ENCODE results near the gene PRKCA. TPM values are rescaled to one million over a fixed set of nuclear protein-coding genes. Genes with fewer than 3 reads are reported as not detected.
A peak's percentile ranks its signal among the peaks of the same experiment; 100 is the strongest.

PRKCA gene
- total RNA-seq, 2 experiments from 2014 or later = 78.4 to 79.7 TPM

- H3K9me3 Mint-ChIP-seq = no peaks in the 10 kb centered on the region
- CTCF ChIA-PET = interaction anchor here (0.6 kb wide), 1 partner anchor 18 kb away, joined by 3 read pairs; no protein-coding TSS in a partner anchor
- no peaks in the 10 kb centered on the region for H3K27me3 Mint-ChIP-seq (ENCODE audit: low read depth)
- no peak overlapping the region for H3K27ac Mint-ChIP-seq
- H3K36me3 Mint-ChIP-seq (ENCODE audit: low read depth) = peaks cover 49% of the 10 kb centered on the region
- H3K4me1 Mint-ChIP-seq (ENCODE audit: low read depth) = peaks cover 12% of the 10 kb centered on the region
- no peak overlapping the region for H3K4me3 Mint-ChIP-seq
- no peak for DNase-seq
- intact Hi-C loops (cut with micrococcal nuclease) = no loop called here
These were observed 491.4 kb downstream of the PRKCA start for GRCh38 chr17:66793814-66794213.

DNA sequence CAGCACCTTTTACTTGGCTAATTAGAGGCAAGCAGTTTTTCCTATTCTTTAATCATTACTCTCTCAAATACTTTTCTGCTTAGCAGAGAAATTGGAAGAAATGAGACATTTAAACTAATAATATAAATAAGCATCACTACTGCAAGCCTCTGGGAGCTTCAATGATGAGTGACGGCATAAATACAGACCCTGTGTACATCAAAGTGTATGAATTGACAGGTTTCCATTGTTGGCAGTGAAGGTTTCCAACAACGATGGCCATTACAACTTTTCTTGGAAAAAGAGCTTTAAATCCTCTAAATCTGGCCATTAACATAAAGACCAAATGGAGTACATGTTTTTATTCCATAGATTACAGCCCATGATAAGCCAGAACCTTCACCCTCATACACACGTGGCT is 493.1 kb downstream of the PRKCA start:
- no peak overlapping the region for H3K27ac Mint-ChIP-seq
- CTCF ChIA-PET = no interaction called here
- H3K4me3 Mint-ChIP-seq = no peak overlapping the region
- no peaks in the 10 kb centered on the region for H3K9me3 Mint-ChIP-seq
- intact Hi-C loops (cut with micrococcal nuclease) = no loop called here
- peaks cover 47% of the 10 kb centered on the region for H3K36me3 Mint-ChIP-seq (ENCODE audit: low read depth)
- no peak for DNase-seq
- H3K27me3 Mint-ChIP-seq (ENCODE audit: low read depth) = no peaks in the 10 kb centered on the region
- peaks cover 8% of the 10 kb centered on the region for H3K4me1 Mint-ChIP-seq (ENCODE audit: low read depth)

DNA sequence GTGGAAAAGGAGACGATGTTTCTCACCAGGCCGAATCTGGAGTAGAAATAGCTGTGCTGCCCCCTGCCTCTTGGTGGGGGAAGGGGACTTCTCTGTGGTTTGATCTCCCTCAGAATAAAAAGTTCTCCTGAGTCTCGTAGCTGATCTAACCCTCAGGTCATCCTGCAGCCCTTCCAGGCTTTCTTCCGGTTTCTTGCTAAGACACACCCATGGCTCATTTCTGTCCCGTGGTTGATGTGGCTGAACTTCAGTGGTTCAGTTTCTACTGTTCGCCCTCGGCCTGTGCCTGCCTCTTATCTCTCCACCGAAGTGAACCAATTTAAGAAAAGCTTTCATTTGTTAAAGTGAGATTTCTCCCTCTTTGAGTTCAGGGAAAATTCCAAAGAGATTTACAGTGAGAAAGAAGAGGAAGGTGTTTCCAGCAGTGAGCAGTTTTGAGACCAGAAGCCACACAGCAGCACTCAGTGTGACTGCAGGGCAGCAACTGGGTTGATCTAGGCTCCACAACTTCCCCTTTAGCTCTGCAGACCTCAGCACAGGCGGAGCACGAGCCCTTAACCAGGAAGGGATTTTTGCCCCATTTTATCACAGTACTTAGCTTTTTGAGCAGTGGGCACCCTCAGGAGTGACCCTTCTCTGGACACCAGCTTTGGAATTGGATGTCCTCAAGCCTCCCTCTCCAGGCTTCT is 497.6 kb downstream of the PRKCA start:
- no peaks in the 10 kb centered on the region for H3K27me3 Mint-ChIP-seq (ENCODE audit: low read depth)
- CTCF ChIA-PET = no interaction called here
- no peak for DNase-seq
- no peak overlapping the region for H3K4me3 Mint-ChIP-seq
- intact Hi-C loops (cut with micrococcal nuclease) = no loop called here
- H3K36me3 Mint-ChIP-seq (ENCODE audit: low read depth) = peaks cover 34% of the 10 kb centered on the region
- H3K27ac Mint-ChIP-seq = no peak overlapping the region
- no peaks in the 10 kb centered on the region for H3K9me3 Mint-ChIP-seq
- peaks cover 8% of the 10 kb centered on the region for H3K4me1 Mint-ChIP-seq (ENCODE audit: low read depth)

DNA sequence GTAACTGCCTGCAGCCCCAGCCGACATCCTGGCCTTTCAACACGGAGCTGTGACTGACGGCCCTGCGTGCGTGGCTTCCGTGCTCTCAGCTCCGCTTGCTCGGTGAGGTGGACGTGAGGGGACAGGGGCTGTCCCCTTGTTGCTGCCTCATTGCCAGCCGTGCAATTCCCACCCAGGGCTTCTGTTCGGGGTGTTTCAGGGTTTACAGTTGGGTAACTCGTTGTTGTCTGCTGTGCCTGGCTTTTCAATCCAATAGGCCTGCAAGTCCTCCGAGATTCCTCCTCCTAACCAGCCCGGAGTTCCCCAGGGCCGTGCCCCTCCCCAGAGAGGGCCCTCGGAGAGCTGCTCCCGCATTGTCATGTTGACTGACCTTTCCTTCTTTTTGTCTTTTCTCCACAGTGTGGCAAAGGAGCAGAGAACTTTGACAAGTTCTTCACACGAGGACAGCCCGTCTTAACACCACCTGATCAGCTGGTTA is 501.1 kb downstream of the PRKCA start:
- no peak for DNase-seq
- intact Hi-C loops (cut with micrococcal nuclease) = no loop called here
- no peak overlapping the region for H3K4me3 Mint-ChIP-seq
- peaks cover 35% of the 10 kb centered on the region for H3K4me1 Mint-ChIP-seq (ENCODE audit: low read depth)
- H3K27ac Mint-ChIP-seq = no peak overlapping the region
- no peaks in the 10 kb centered on the region for H3K9me3 Mint-ChIP-seq
- peaks cover 24% of the 10 kb centered on the region for H3K36me3 Mint-ChIP-seq (ENCODE audit: low read depth)
- CTCF ChIA-PET = no interaction called here
- H3K27me3 Mint-ChIP-seq (ENCODE audit: low read depth) = no peaks in the 10 kb centered on the region

- H3K36me3 Mint-ChIP-seq (ENCODE audit: low read depth) = peaks cover 21% of the 10 kb centered on the region
- H3K27me3 Mint-ChIP-seq (ENCODE audit: low read depth) = no peaks in the 10 kb centered on the region
- CTCF ChIA-PET = no interaction called here
- intact Hi-C loops (cut with micrococcal nuclease) = no loop called here
- peaks cover 36% of the 10 kb centered on the region for H3K4me1 Mint-ChIP-seq (ENCODE audit: low read depth)
- DNase-seq = peak; percentile 12
- no peaks in the 10 kb centered on the region for H3K9me3 Mint-ChIP-seq
- no peak overlapping the region for H3K4me3 Mint-ChIP-seq
- H3K27ac Mint-ChIP-seq = no peak overlapping the region
These were observed 503.2 kb downstream of the PRKCA start for GRCh38 chr17:66805567-66805966.

- no peak for DNase-seq
- intact Hi-C loops (cut with micrococcal nuclease) = no loop called here
- Mint-ChIP-seq H3K4me3 (no peak overlapping the region), H3K9me3 (no peaks in the 10 kb centered on the region), H3K27me3 (ENCODE audit: low read depth) (no peaks in the 10 kb centered on the region), H3K4me1 (ENCODE audit: low read depth) (peaks cover 36% of the 10 kb centered on the region), H3K27ac (no peak overlapping the region), H3K36me3 (ENCODE audit: low read depth) (peaks cover 19% of the 10 kb centered on the region)
- CTCF ChIA-PET = no interaction called here
These were observed 504.8 kb downstream of the PRKCA start for GRCh38 chr17:66807182-66807581.

GRCh38 chr17:66809408-66809807 is 507.0 kb downstream of the PRKCA start:
- H3K4me3 Mint-ChIP-seq = no peak overlapping the region
- H3K27ac Mint-ChIP-seq = no peak overlapping the region
- CTCF ChIA-PET = no interaction called here

DNA sequence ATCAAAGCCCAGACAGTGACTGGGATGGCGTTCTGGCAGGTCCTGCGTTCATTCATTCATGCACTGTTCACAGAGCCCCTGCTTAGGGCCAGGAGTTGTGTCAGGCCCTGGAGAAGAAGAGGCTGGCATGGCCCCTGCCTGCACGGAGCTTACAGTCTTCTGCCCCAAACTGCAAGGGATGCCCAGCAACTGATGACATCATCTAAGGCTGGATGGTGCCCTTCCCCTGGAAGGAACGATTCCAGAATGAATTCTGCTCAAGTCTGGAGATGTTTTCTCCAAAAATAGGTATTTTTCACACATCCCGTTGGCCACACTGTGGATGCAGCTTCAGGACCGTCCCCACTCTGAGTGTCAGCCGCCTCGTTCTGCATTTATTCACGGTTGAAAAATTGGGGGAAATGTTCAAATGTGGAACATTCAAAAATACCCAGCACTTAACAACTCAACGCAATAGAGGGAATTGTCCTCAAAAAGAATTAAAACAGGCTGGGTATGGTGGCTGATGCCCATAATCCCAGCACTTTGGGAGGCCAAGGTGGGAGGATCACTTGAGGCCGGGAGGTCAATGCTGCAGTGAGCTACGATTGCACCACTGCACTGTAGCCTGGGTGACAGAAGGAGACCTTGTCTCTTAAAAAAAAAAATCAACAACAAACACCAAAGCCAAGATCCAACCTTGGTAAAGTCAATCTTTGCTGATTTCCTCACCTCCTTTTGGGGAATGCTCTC is 508.7 kb downstream of the PRKCA start:
- no peak for DNase-seq
- intact Hi-C loops (cut with micrococcal nuclease) = no loop called here
- Mint-ChIP-seq H3K27ac (no peak overlapping the region), H3K36me3 (ENCODE audit: low read depth) (peaks cover 9% of the 10 kb centered on the region), H3K4me1 (ENCODE audit: low read depth) (peaks cover 21% of the 10 kb centered on the region), H3K4me3 (no peak overlapping the region), H3K27me3 (ENCODE audit: low read depth) (no peaks in the 10 kb centered on the region), H3K9me3 (no peaks in the 10 kb centered on the region)
- CTCF ChIA-PET = interaction anchor here (0.6 kb wide), 1 partner anchor 85 kb away, joined by 3 read pairs; no protein-coding TSS in a partner anchor

More at GRCh38 chr17:66809408-66809807, 507.0 kb downstream of the PRKCA start:
- intact Hi-C loops (cut with micrococcal nuclease) = no loop called here
- Mint-ChIP-seq H3K4me1 (ENCODE audit: low read depth) (peaks cover 33% of the 10 kb centered on the region), H3K9me3 (no peaks in the 10 kb centered on the region), H3K36me3 (ENCODE audit: low read depth) (peaks cover 14% of the 10 kb centered on the region), H3K27me3 (ENCODE audit: low read depth) (no peaks in the 10 kb centered on the region)
- no peak for DNase-seq

GRCh38 chr17:66811683-66812054 is 509.3 kb downstream of the PRKCA start:
- no peaks in the 10 kb centered on the region for H3K27me3 Mint-ChIP-seq (ENCODE audit: low read depth)
- no peak overlapping the region for H3K4me3 Mint-ChIP-seq
- no peak overlapping the region for H3K27ac Mint-ChIP-seq
- peaks cover 18% of the 10 kb centered on the region for H3K4me1 Mint-ChIP-seq (ENCODE audit: low read depth)
- CTCF ChIA-PET = no interaction called here
- no peaks in the 10 kb centered on the region for H3K9me3 Mint-ChIP-seq
- DNase-seq = no peak
- H3K36me3 Mint-ChIP-seq (ENCODE audit: low read depth) = peaks cover 9% of the 10 kb centered on the region
- intact Hi-C loops (cut with micrococcal nuclease) = no loop called here

DNA sequence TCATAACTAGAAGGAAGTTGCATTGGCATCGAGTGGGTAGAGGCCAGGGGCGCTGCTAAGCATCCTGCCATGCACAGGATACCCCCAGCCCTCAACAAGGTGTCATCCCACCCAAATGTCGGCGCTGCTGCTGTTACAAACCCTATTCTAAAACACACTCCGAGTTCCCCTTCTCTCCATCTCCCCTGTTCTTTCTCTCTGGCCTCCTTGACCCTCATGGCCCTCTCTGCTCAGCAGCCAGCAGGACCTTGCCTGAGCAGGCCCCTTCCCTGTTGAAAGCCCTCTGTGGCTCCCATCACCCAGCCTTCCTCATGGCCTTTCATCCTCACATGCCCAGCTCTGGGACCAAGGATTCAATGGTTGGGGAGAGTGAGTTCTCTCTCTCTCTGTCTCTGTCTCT is 510.2 kb downstream of the PRKCA start:
- Mint-ChIP-seq H3K9me3 (peaks cover under 1% of the 10 kb centered on the region), H3K27ac (no peak overlapping the region), H3K4me1 (ENCODE audit: low read depth) (peaks cover 10% of the 10 kb centered on the region), H3K27me3 (ENCODE audit: low read depth) (no peaks in the 10 kb centered on the region), H3K4me3 (no peak overlapping the region), H3K36me3 (ENCODE audit: low read depth) (peaks cover 8% of the 10 kb centered on the region)
- DNase-seq = no peak
- intact Hi-C loops (cut with micrococcal nuclease) = no loop called here
- CTCF ChIA-PET = no interaction called here

DNA sequence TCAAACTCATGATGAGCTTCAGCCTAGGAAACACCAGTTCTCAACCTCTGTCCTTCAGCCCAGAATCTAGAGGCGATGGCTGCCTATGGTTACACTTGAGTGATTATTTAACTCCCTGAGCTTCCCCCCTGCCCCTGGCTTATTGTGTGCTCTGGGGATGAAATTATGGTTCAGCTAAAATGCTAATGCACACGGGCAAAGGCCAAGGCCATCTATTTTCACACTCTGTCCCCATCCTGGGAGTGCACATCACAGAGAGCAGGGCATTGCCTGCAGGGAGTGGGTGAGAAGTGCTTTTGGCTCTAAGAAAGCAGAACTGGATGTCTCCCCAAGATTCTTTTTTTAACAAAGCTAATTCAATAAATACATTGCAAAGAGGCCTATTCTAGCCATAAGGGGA is 510.9 kb downstream of the PRKCA start:
- H3K4me3 Mint-ChIP-seq = no peak overlapping the region
- H3K27ac Mint-ChIP-seq = no peak overlapping the region
- CTCF ChIA-PET = no interaction called here
- H3K27me3 Mint-ChIP-seq (ENCODE audit: low read depth) = no peaks in the 10 kb centered on the region
- H3K36me3 Mint-ChIP-seq (ENCODE audit: low read depth) = peaks cover 4% of the 10 kb centered on the region
- DNase-seq = no peak
- peaks cover 3% of the 10 kb centered on the region for H3K4me1 Mint-ChIP-seq (ENCODE audit: low read depth)
- intact Hi-C loops (cut with micrococcal nuclease) = no loop called here
- H3K9me3 Mint-ChIP-seq = peaks cover 3% of the 10 kb centered on the region

DNA sequence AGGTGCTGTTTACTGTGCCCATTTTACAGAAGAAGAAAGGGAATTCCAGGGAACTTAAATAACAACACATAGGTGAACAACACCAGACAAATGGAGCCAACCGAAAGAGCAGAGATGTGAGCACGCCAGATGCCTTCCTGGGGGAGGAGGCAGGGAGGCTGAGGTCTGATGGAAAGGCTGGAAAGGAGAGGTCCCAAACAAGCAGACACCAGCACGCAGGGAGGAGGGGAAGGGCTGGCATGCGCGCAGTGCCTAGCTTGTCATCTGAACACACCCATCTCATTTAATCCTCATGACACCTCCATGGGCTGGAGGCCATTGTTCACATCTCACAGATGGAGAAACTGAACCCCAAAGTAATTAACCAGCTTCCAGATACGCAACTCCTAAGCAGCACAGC is 511.6 kb downstream of the PRKCA start:
- CTCF ChIA-PET = no interaction called here
- Mint-ChIP-seq H3K27me3 (ENCODE audit: low read depth) (no peaks in the 10 kb centered on the region), H3K4me1 (ENCODE audit: low read depth) (no peaks in the 10 kb centered on the region), H3K36me3 (ENCODE audit: low read depth) (no peaks in the 10 kb centered on the region), H3K4me3 (no peak overlapping the region), H3K9me3 (peaks cover 3% of the 10 kb centered on the region), H3K27ac (no peak overlapping the region)
- intact Hi-C loops (cut with micrococcal nuclease) = no loop called here
- DNase-seq = no peak

GRCh38 chr17:66814570-66814969 is 512.2 kb downstream of the PRKCA start:
- Mint-ChIP-seq H3K4me1 (ENCODE audit: low read depth) (no peaks in the 10 kb centered on the region), H3K9me3 (peaks cover 3% of the 10 kb centered on the region), H3K27ac (no peak overlapping the region), H3K27me3 (ENCODE audit: low read depth) (no peaks in the 10 kb centered on the region), H3K4me3 (no peak overlapping the region), H3K36me3 (ENCODE audit: low read depth) (no peaks in the 10 kb centered on the region)
- CTCF ChIA-PET = no interaction called here
- intact Hi-C loops (cut with micrococcal nuclease) = no loop called here
- no peak for DNase-seq

Data from activated naive CD4-positive, alpha-beta T cell treated with anti-CD3 and anti-CD28 coated beads for 36 hours (primary cell).